ENCODE results near the gene HIVEP1.
A peak's percentile ranks its signal among the peaks of the same experiment; 100 is the strongest.

The HIVEP1 gene

GRCh38 chr6:12114055-12114503 is 102.0 kb downstream of the HIVEP1 start:
- Mint-ChIP-seq H3K27me3 (ENCODE audit: low read depth, poor library complexity) (peaks cover 4% of the 10 kb centered on the region), H3K4me1 (peaks cover 28% of the 10 kb centered on the region), H3K9me3 (peaks cover 21% of the 10 kb centered on the region), H3K4me3 (no peak overlapping the region), H3K36me3 (ENCODE audit: low read depth) (peaks cover 68% of the 10 kb centered on the region), H3K27ac (peak overlapping the region; percentile 78)
- TF ChIP-seq CTCF (IDR thresholded peaks at IDR 0.05) = no peak
- no peak for DNase-seq

- DNase-seq = no peak
- H3K9me3 Mint-ChIP-seq = peaks cover 21% of the 10 kb centered on the region
- TF ChIP-seq CTCF (IDR thresholded peaks at IDR 0.05) = no peak
Measured at GRCh38 chr6:12115001-12115400, 102.9 kb downstream of the HIVEP1 start.

GRCh38 chr6:12115492-12115891 is 103.4 kb downstream of the HIVEP1 start:
- peaks cover 25% of the 10 kb centered on the region for H3K9me3 Mint-ChIP-seq
- peaks cover 68% of the 10 kb centered on the region for H3K36me3 Mint-ChIP-seq (ENCODE audit: low read depth)
- H3K27me3 Mint-ChIP-seq (ENCODE audit: low read depth, poor library complexity) = peaks cover 4% of the 10 kb centered on the region
- no peak overlapping the region for H3K4me3 Mint-ChIP-seq
- no peak overlapping the region for H3K27ac Mint-ChIP-seq
- no peak for DNase-seq
- H3K4me1 Mint-ChIP-seq = peaks cover 30% of the 10 kb centered on the region
- no peak for TF ChIP-seq CTCF (IDR thresholded peaks at IDR 0.05)

More at GRCh38 chr6:12115001-12115400, 102.9 kb downstream of the HIVEP1 start:
- Mint-ChIP-seq H3K27ac (no peak overlapping the region), H3K27me3 (ENCODE audit: low read depth, poor library complexity) (peaks cover 4% of the 10 kb centered on the region), H3K36me3 (ENCODE audit: low read depth) (peaks cover 68% of the 10 kb centered on the region), H3K4me1 (peaks cover 30% of the 10 kb centered on the region), H3K4me3 (no peak overlapping the region)

- H3K27me3 Mint-ChIP-seq (ENCODE audit: low read depth, poor library complexity) = peaks cover 4% of the 10 kb centered on the region
- no peak for TF ChIP-seq CTCF (IDR thresholded peaks at IDR 0.05)
- peaks cover 33% of the 10 kb centered on the region for H3K9me3 Mint-ChIP-seq
- H3K36me3 Mint-ChIP-seq (ENCODE audit: low read depth) = peaks cover 71% of the 10 kb centered on the region
- no peak for DNase-seq
- H3K4me3 Mint-ChIP-seq = no peak overlapping the region
- H3K4me1 Mint-ChIP-seq = peaks cover 26% of the 10 kb centered on the region
- no peak overlapping the region for H3K27ac Mint-ChIP-seq
Measured at GRCh38 chr6:12116264-12116800, 104.2 kb downstream of the HIVEP1 start.

- H3K9me3 Mint-ChIP-seq = peaks cover 37% of the 10 kb centered on the region
- H3K27me3 Mint-ChIP-seq (ENCODE audit: low read depth, poor library complexity) = peaks cover 4% of the 10 kb centered on the region
- no peak overlapping the region for H3K27ac Mint-ChIP-seq
- H3K4me3 Mint-ChIP-seq = no peak overlapping the region
- peaks cover 25% of the 10 kb centered on the region for H3K4me1 Mint-ChIP-seq
- TF ChIP-seq CTCF (IDR thresholded peaks at IDR 0.05) = no peak
- no peak for DNase-seq
- peaks cover 78% of the 10 kb centered on the region for H3K36me3 Mint-ChIP-seq (ENCODE audit: low read depth)
Measured at GRCh38 chr6:12116978-12117377, 104.9 kb downstream of the HIVEP1 start.

GRCh38 chr6:12118607-12119006 is 106.5 kb downstream of the HIVEP1 start:
- Mint-ChIP-seq H3K9me3 (peaks cover 42% of the 10 kb centered on the region), H3K4me3 (no peak overlapping the region), H3K27me3 (ENCODE audit: low read depth, poor library complexity) (peaks cover 7% of the 10 kb centered on the region), H3K4me1 (peaks cover 15% of the 10 kb centered on the region), H3K36me3 (ENCODE audit: low read depth) (peaks cover 90% of the 10 kb centered on the region), H3K27ac (peak overlapping the region; percentile 79)
- TF ChIP-seq CTCF (IDR thresholded peaks at IDR 0.05) = no peak
- no peak for DNase-seq
